HG03442 (cell line): ENCODE results near the gene HIPK2.
"Not testable (repeated sequence)": the region's sequence is repeated elsewhere in the genome, so short reads cannot be mapped to it uniquely, and the experiment has no call there.

Experiments used
- ATAC-seq: cut with Tn5 transposase; IDR thresholded peaks from one replicate; pipeline ENCODE4 v1.9.1; 2021; ENCODE audit warnings: mild to moderate bottlenecking, moderate library complexity; ENCODE audit not compliant: unreplicated experiment

The HIPK2 gene

DNA sequence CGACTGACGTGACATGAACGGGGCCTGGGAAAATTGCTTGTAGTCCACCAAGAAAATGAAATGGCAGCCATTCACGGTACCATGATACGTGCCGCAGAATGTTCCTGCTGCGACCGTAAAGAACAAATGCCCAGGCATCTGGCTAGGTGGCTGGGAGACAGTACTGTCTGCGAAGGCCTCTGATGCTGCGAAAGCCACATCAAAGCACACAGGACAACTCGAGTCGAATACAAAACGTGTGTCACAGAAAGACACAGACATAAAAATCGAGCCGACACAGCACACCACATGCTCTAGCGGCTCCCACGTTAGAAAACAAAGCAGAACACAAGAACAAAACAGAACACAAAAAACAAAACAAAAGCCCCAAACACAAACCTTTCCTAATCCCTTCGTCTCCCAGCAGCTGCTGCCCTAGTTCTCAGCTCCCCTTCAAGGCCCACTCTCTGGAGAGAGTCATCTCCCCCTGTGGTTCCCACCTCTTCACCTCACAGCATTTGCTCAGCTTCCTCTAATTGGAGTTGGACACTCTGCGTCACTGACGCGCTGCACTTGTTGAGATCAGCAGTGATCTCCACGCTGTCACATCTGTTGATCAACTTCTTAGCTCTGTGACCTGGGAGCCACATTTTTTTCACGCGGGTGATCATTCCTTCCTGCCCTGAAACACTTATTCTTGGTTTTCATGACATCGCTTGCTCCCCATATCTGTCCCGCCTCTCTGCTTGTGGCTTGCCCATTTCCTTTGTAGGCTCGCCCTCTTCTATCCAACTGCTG is 142.1 kb downstream of the HIPK2 start:
- ATAC-seq, result no peak

- no peak for ATAC-seq
Measured at GRCh38 chr7:139634087-139634486, 143.7 kb downstream of the HIPK2 start.

DNA sequence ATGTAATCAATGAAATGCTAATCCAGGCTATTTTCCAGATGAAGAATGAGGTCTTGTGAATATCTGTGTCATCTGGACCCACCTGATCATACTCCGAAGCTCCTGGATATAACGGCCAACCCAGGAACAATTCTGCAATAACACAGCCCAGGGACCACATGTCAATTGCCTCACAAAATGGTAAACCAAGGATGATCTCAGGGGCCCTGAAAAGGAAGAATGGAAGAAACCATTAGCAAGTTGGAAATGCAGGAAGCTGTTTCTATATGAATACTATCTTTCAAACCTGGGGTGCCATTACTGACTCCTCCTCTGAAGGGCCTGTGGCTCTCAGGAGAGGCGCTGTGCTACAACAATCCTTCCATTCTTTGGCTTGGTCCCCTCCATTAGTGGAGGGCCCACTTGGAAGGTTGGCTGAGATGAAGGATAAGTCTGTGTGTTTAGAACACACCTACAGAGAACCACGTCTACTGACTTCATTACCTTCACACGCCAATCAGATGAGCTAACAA is 146.2 kb downstream of the HIPK2 start:
- ATAC-seq, result no peak

- ATAC-seq, result no peak
Measured at GRCh38 chr7:139630643-139631519, 146.9 kb downstream of the HIPK2 start.

DNA sequence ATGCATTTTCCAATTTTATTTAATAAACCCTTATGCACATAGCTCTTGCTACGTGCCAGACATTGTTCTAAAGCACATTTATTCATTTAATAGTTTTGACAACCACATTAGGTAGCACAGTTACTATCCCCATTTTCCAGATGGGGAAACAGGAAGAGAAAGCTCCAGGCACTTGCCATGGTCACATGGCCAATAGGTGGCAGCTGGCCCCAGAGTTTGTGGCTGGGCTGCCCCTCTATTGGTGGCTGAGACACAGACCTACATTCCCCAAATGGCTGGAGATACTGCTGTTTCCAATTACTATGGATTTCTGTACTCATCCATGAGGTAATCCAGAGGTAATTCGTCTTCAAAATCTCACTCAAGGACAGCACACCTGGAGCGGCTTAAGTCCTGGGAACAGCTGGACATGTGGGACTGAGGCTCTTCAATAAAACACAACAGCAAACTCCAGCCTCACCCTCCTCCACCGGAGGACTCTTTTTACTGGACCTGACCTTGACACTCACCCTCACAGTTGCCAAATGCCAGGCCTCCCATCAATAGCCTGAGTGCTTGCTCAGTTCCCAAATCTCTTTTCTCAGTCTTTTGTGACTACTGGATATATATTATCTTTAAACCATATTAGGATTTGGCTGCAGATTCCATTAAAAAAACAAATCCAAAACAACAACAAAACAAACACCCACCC is 148.3 kb downstream of the HIPK2 start:
- ATAC-seq, result no peak

DNA sequence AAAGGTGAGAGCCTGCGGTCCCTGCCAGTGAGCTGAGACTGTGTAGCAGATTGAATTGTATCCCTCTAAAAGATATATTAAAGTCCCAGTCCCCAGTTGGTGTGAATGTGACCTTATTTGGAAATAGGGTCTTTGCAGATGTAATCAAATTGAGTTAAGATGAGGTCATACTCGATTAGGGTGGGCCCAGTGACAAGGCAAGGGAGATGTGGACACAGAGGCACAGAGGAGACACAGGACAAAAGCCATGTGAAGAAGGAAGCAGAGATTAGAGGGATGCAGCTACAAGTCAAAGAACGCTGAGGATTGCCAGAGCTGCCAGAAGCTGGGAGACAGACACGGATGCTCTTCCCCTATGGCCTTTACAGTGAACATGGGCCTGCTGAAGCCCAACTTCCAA is 150.0 kb downstream of the HIPK2 start:
- ATAC-seq, result no peak

GRCh38 chr7:139626817-139627216 is 151.0 kb downstream of the HIPK2 start:
- ATAC-seq, result no peak

DNA sequence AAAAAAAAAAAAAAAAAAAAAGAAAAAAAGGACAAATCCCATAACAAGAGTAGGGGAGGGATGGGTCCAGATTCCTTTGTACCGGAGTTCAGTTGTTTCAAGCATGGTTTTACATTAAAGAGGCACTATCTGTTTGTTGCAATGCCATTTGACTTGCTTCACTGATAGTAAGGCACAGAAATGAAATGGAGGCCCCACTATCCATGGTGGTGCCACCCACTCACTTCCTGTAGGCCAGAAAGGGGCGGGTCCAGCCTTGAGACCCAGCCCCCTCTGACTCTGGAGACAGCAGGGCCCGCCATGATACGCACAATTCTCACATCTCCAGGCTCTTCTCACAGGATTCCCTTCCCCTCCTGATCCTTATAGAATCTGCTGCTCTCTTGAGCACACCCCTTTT is 154.3 kb downstream of the HIPK2 start:
- no peak for ATAC-seq

DNA sequence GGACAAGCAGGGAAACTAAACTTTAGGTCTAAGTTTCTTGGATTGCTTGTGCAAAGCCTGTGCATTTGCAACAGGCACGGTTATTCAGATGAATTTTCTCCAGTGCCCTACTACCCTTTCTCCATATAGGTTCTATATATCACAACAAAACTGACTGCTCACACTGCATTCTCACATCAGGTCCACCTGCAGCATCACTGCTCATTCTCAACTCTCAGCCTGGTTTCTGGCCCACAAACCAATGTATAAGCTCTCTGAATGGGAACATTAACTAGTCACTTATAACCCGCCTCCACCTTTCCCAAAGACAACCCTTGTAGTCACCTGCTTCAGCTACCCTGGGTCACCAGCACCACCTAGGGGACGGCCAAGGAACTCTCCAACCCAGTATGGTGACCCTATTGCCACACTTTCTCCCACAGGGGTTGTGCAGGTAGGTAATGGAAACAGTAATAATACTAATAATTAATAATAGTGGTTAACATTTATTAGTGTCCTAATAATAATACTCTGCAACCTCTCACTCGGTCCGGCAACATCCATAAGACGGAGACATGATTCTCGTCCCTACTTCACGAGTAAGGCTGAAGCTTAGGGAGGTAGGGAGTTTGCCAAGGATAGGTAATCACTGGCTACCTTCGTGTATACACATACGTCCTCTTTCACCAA is 157.0 kb downstream of the HIPK2 start:
- peak; percentile 71 for ATAC-seq

DNA sequence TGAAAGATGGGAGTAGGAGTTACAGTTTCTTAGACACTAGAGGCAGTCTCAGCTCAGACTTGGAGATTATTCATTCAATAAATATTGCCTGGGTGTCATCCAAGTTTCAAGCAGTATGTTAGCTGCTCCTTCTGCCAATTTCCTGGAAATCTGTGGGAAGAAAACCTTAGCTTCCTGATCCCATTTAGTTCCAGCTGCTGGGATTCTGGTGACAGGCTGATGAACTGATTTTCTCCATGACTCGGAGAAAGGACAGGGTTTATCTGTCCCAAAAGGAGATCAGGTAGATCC is 158.5 kb downstream of the HIPK2 start:
- no peak for ATAC-seq

DNA sequence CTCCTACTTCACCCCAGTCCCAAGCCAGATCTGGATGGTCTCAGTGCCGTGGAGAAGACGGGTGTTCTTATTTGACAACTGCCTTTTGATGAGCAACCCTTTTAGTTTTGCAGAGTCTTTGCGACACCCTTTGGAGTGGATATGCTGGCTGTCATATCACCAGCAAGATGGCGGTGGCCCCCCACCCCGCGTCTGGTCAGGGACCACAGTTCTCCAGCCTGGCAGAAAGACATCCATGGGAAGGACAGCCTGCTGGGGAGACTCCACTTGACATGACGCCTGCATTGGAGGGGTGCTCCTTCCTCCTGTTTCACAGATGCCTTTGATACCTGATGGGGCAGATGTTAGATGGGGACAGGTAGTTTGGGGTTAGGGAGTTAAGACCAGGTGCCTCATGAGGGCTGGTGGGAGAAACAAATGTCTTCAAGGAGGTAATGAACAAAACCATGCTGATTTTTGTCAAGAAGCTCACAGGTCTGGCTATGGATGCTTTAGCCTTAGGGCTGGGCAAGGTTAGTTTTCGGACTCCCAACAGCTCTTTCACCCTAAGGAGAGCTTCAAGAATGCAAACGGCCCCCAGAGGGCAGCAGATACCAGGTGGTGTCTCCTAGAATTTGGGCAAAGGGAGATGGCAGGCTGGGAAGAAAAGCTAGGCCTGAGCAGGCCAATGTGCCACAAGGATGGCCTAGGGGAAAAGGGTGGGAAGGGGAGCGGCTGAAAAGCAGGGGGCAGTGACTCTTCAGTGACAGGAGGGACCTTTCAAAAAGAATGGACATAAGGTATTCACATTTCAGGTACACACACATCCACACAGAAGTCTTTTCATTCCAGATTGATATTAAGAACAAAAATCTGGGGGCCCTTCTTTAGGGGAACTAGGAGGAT is 159.1 kb downstream of the HIPK2 start:
- ATAC-seq, result no peak

GRCh38 chr7:139617074-139617473 is 160.7 kb downstream of the HIPK2 start:
- no peak for ATAC-seq

DNA sequence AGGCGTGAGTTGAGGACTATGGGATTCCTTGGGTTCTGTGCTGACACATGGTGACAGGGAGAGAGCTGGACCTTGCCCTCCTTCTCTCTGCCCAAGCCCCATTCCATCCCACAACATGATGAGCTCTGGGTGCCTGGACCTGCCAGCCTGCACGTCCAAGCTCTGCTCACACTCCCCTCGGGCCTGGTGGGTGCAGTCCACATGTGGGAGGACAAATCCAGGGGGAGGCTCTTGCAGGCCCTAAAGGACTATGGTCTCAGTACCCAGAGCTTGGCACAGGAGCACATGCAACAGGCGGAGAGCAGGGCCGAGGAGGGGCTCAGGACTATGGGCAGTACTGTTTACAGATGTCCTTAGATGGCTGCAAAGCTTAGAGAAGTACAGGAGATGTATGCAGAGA is 162.9 kb downstream of the HIPK2 start:
- ATAC-seq, result no peak

GRCh38 chr7:139613971-139614411 is 163.8 kb downstream of the HIPK2 start:
- no peak for ATAC-seq

DNA sequence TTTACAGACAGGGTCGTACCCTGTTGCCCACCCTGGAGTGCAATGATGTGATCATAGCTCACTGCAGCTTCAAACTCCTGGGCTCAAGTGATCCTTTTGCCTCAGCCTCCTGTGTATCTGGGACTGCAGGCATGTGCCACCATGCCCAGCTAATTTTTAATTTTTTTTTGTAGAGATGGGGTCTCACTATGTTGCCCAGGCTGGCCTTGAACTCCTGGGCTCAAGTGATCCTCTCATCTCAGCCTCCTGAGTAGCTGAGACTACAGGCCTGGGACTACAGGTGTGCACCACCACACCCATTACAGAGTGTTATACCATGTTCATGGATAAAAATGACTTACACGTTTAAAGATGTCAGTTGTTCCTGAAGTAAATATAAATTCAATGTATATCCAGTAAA is 166.2 kb downstream of the HIPK2 start:
- not testable (repeated sequence) for ATAC-seq

DNA sequence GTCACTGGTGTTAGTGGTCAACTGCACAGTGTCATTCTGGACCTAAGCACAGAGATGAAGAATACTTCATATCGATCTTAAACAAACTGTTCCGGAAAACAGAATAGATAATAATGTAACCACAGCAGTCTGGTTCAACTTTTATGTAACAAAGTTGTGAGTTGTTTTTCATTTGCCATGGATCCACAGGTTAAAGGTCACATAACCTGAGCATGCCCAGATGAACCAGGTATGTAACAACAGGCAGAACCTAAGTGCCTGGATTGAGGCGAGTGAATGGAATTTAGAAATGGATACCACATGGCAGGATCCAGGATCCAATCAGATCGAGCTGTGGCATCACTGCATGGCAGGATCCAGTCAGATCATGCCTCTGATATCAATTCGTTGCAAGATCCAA is 167.2 kb downstream of the HIPK2 start:
- no peak for ATAC-seq

DNA sequence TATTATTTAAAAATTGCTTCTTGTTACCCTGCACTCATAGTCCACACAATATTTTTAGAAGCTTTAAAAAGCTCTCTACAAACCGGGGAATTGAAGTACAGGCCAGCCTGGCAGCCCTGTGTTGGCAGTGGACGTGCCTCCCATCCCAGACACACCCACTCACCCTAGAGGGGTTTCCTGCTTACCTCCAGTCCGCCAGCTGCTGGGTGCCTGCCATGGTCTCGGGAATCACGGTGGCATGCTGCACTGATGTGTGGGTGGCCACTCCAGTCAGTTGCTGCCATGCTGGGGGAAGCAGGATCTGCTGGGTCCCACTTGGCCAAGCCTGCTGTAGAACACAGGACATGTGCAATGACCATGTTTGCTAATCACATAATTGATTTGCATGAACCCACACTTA is 173.9 kb downstream of the HIPK2 start:
- ATAC-seq, result no peak

DNA sequence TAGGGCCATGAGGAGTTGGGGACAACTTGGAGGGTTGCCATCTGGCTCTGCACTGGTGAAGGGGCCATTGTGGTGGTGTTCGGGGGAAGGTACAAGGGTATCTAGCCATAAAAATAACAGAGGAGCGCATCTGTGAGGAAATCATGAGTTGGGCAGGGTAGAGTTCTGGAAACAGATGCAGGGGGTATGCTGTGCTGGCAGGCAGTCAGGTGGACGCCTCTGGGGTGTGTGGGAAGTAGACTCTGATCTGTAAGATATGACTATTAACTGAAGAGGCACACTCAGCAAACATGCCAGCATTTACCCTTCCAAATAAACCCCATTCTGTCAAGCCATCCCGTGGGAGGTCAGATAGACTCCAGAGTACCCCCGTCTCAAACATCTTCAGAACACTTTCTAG is 174.5 kb downstream of the HIPK2 start:
- no peak for ATAC-seq

DNA sequence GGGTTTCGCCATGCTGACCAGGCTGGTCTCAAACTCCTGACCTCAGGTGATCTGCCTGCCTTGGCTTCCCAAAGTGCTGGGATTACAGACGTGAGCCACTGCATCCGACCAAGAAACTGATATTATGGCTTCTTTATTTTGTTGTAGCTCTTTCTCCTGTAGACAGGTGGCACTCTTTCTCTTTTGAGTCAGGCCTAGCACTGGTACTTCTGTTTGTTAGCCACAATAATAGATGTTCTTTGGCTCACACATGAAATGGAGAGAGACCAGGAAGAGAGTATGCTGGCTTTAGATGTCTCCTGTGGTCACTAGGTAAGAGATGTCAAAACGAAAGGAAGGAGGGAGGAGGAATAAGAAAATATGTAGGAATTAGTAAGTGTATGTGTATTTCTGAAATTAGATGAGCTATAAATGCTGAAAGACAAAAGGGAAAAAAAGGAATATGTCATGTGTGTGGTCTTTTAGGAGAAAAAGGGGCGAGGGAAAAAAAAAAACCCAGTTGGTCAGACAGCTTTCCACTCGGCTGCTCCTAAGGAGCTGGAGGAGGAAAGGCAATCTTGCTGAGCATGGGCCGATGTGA is 175.6 kb downstream of the HIPK2 start:
- peak; percentile 41 for ATAC-seq

DNA sequence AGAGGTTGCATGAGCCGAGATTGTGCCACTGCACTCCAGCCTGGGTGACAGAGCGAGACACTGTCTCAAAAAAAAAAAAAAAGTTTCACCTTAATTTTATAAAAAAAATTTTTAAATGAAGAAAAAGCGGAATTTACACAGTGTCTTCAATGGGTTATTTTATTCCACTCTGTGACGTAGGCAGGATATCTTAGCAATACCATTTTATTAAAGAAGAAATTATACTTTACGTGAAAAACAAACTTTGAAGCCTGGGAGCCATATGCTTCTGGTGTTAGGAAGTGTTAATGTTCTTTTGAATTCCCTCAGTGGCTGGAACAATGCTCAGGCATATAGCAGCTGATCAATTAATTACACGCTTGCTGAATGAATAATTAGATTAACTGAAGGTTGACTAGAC is 176.6 kb downstream of the HIPK2 start:
- no peak for ATAC-seq
